Fibroblast of the aortic adventitia (primary cell): ENCODE results near the gene EID2. TPM values are rescaled to one million over a fixed set of nuclear protein-coding genes. Genes with fewer than 3 reads are reported as not detected.

ENCODE experiments used
- DNase-seq: peaks from one replicate; pipeline ENCODE4 v3.0.0-alpha.2; 2010; ENCODE audit warnings: low read depth
- H3K4me3 ChIP-seq: 2 replicates; pipeline ENCODE4 v1.5.1; 2011; ENCODE audit warnings: low read depth, mild to moderate bottlenecking, control low read depth, low read length, moderate library complexity
- total RNA-seq: library from RNA; depleted of rRNA; stranded (reverse); fragments of >200 nt; gene quantifications from 2 replicates; pipeline ENCODE4 v1.2.3, GENCODE V29; 2012; ENCODE audit warnings: low replicate concordance
- TF ChIP-seq, protein P1 (sequence below): IDR thresholded peaks from 2 replicates; pipeline ENCODE4 v1.5.1; 2011; ENCODE audit warnings: mild to moderate bottlenecking, low read length, control low read depth, inconsistent platforms; ENCODE audit not compliant: insufficient read depth

EID2 gene
- total RNA-seq, 1 donor = 5.7 TPM

- DNase-seq = no peak
- no peak overlapping the region for H3K4me3 ChIP-seq
- TF ChIP-seq, protein P1, sequence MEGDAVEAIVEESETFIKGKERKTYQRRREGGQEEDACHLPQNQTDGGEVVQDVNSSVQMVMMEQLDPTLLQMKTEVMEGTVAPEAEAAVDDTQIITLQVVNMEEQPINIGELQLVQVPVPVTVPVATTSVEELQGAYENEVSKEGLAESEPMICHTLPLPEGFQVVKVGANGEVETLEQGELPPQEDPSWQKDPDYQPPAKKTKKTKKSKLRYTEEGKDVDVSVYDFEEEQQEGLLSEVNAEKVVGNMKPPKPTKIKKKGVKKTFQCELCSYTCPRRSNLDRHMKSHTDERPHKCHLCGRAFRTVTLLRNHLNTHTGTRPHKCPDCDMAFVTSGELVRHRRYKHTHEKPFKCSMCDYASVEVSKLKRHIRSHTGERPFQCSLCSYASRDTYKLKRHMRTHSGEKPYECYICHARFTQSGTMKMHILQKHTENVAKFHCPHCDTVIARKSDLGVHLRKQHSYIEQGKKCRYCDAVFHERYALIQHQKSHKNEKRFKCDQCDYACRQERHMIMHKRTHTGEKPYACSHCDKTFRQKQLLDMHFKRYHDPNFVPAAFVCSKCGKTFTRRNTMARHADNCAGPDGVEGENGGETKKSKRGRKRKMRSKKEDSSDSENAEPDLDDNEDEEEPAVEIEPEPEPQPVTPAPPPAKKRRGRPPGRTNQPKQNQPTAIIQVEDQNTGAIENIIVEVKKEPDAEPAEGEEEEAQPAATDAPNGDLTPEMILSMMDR = no peak
These were observed 13.2 kb upstream of the EID2 start for GRCh38 chr19:39553082-39553652.

DNA sequence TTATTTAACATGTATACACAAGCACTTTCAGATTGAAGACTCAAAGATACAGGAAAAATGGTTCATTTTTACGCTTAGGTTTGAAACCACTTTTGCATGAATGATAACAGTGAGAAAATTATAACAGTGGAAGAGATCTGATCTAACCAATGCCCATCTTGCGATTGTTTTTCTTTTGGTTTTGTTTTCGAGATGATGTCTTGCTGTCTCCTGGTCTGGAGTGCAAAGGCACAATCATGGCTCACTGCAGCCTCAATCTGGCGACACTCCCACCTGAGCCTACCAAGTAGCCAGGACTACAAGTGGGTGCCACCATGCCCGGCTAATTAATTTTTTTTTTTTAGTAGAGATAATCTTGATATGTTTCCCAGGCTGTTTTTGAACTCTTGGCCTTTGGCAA lies 10.2 kb upstream of the EID2 start:
- DNase-seq = no peak
- H3K4me3 ChIP-seq = no peak overlapping the region
- TF ChIP-seq, protein P1 = no peak

DNA sequence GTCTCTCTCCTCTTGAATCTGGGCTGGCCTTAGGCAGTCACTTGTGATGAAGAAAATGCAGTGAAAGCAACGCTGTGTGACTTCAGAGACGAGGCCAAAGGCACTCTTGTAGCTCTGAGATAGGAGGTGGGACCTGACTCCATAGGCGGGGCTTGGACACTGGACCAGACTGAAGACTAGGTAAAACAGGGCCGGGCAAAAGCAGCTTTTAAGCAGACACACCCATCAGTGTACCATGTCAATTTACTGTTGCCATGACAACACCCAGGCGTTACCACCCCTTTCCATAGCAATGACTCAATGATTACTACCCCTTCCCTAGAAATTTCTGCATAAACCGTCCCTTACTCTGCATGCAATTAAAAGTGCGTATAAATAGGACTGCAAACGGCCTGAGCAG lies 6.6 kb upstream of the EID2 start:
- TF ChIP-seq, protein P1 = no peak
- no peak overlapping the region for H3K4me3 ChIP-seq
- no peak for DNase-seq

- DNase-seq = no peak
- TF ChIP-seq, protein P1 = no peak
- no peak overlapping the region for H3K4me3 ChIP-seq
These were observed 5.0 kb upstream of the EID2 start for GRCh38 chr19:39544911-39545310.

GRCh38 chr19:39544226-39544903 lies 4.4 kb upstream of the EID2 start:
- DNase-seq = peak; percentile 15
- H3K4me3 ChIP-seq = no peak overlapping the region
- TF ChIP-seq, protein P1 = no peak

GRCh38 chr19:39543477-39543857 lies 3.5 kb upstream of the EID2 start:
- H3K4me3 ChIP-seq = no peak overlapping the region
- no peak for DNase-seq
- TF ChIP-seq, protein P1 = no peak

DNA sequence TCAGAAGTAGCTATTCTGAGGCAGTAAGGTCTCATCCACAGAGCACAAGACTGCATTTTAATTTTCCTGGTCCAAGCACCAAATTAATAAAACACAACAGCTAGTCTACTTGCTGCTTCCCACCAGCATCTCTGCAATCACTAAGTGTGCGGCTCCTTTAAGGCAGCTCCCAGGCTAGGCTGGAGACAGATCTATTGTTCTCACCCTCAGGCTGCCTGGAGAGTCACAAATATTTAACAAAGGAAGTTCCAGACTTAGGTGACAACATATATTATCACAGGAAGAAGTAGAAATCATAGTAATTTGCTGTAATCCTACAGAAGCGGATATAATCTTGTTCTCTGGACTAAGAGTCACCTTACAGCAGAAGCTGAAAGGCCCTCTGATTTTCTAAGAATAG lies 2.2 kb upstream of the EID2 start:
- no peak overlapping the region for H3K4me3 ChIP-seq
- no peak for DNase-seq
- TF ChIP-seq, protein P1 = no peak
